NCI-H460 (cell line): ENCODE data around the gene NCAM2. TPM values are rescaled to one million over a fixed set of nuclear protein-coding genes. Genes with fewer than 3 reads are reported as not detected.

ENCODE experiments used
- DNase-seq: peaks from one replicate; pipeline ENCODE4 v3.0.0-alpha.2; 2016; ENCODE audit warnings: low read depth; ENCODE audit errors: extremely low read depth
- total RNA-seq: library from RNA; depleted of rRNA; stranded (reverse); fragments of >200 nt; shearing (Covaris generic); gene quantifications from 2 replicates; pipeline ENCODE4 v1.2.3, GENCODE V29; 2014

The NCAM2 gene
- total RNA-seq, 1 experiment from 2014 or later = 16.7 TPM

GRCh38 chr21:21286170-21286798 is 288.1 kb downstream of the NCAM2 start:
- DNase-seq = no peak

GRCh38 chr21:21290751-21291150 is 292.5 kb downstream of the NCAM2 start:
- DNase-seq = no peak

- no peak for DNase-seq
These were observed 293.8 kb downstream of the NCAM2 start for GRCh38 chr21:21291883-21292569.

- no peak for DNase-seq
These were observed 297.1 kb downstream of the NCAM2 start for GRCh38 chr21:21295303-21295702.

- no peak for DNase-seq
These were observed 299.0 kb downstream of the NCAM2 start for GRCh38 chr21:21297211-21297610.

- DNase-seq = no peak
These were observed 302.8 kb downstream of the NCAM2 start for GRCh38 chr21:21301013-21301412.

- DNase-seq = no peak
These were observed 311.3 kb downstream of the NCAM2 start for GRCh38 chr21:21309510-21309909.

- no peak for DNase-seq
These were observed 326.1 kb downstream of the NCAM2 start for GRCh38 chr21:21324297-21324696.

GRCh38 chr21:21332492-21332891 is 334.3 kb downstream of the NCAM2 start:
- no peak for DNase-seq

- no peak for DNase-seq
These were observed 342.8 kb downstream of the NCAM2 start for GRCh38 chr21:21341041-21341440.

GRCh38 chr21:21345296-21345695 is 347.1 kb downstream of the NCAM2 start:
- no peak for DNase-seq

- DNase-seq = no peak
These were observed 347.7 kb downstream of the NCAM2 start for GRCh38 chr21:21345872-21346271.

GRCh38 chr21:21366277-21366676 is 368.1 kb downstream of the NCAM2 start:
- DNase-seq = no peak

- DNase-seq = no peak
These were observed 369.4 kb downstream of the NCAM2 start for GRCh38 chr21:21367583-21367982.

- peak; percentile 18 for DNase-seq
These were observed 375.8 kb downstream of the NCAM2 start for GRCh38 chr21:21373969-21374368.

GRCh38 chr21:21383126-21383525 is 384.9 kb downstream of the NCAM2 start:
- DNase-seq = no peak

- DNase-seq = no peak
These were observed 386.8 kb downstream of the NCAM2 start for GRCh38 chr21:21384977-21385376.

- DNase-seq = no peak
These were observed 387.2 kb downstream of the NCAM2 start for GRCh38 chr21:21385404-21385803.

- no peak for DNase-seq
These were observed 389.7 kb downstream of the NCAM2 start for GRCh38 chr21:21387916-21388315.

GRCh38 chr21:21394064-21394463 is 395.9 kb downstream of the NCAM2 start:
- no peak for DNase-seq

- DNase-seq = no peak
These were observed 398.2 kb downstream of the NCAM2 start for GRCh38 chr21:21396424-21396823.

GRCh38 chr21:21397464-21397863 is 399.3 kb downstream of the NCAM2 start:
- DNase-seq = no peak

- no peak for DNase-seq
These were observed 403.2 kb downstream of the NCAM2 start for GRCh38 chr21:21401444-21401843.
